Thyroid gland (tissue), 4 donors: ENCODE data around the gene SLC41A1.

Experiments
- POLR2A ChIP-seq, 2 donors: fragments of 450-650 bp; IDR thresholded peaks; one replicate each; pipeline ENCODE4 v1.6.1; 2017; ENCODE audit warnings: antibody characterized with exemption in 2 of 2, mild to moderate bottlenecking in 2 of 2, moderate library complexity in 1 of 2
- TF ChIP-seq, protein P1 (sequence below), 6 experiments: fragments of 200-600 bp in 3 of 6; fragments of 450-650 bp in 3 of 6; sonication (generic) in 3 of 6; IDR thresholded peaks; one replicate each; pipeline ENCODE4 v1.5.1; 2016 to 2019; ENCODE audit warnings: antibody characterized with exemption in 6 of 6, mild to moderate bottlenecking in 2 of 6, inconsistent platforms in 1 of 6, moderate library complexity in 1 of 6

DNA sequence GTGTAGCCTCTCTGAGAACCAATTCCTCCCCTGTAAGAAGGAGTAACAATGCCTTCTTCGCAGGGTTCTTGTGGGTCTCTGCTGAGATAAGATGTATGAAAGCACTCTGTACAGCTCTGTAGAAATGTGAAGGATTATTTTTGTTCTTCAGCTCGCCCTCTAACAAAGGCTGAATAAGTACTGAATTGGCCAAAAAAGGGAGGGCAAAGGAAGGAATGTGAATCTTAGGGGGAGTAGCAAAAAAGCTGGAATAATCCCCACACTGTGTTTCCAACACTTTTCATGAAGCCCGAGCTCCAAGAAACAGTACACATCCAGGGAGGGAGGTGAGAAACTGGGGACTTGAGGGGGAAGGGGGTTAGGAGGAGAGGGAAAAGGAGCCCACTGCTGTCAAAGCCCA lies 14.0 kb upstream of the SLC41A1 start:
- TF ChIP-seq, protein P1, sequence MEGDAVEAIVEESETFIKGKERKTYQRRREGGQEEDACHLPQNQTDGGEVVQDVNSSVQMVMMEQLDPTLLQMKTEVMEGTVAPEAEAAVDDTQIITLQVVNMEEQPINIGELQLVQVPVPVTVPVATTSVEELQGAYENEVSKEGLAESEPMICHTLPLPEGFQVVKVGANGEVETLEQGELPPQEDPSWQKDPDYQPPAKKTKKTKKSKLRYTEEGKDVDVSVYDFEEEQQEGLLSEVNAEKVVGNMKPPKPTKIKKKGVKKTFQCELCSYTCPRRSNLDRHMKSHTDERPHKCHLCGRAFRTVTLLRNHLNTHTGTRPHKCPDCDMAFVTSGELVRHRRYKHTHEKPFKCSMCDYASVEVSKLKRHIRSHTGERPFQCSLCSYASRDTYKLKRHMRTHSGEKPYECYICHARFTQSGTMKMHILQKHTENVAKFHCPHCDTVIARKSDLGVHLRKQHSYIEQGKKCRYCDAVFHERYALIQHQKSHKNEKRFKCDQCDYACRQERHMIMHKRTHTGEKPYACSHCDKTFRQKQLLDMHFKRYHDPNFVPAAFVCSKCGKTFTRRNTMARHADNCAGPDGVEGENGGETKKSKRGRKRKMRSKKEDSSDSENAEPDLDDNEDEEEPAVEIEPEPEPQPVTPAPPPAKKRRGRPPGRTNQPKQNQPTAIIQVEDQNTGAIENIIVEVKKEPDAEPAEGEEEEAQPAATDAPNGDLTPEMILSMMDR (IDR thresholded peaks at IDR 0.05) = no peak
- TF ChIP-seq POLR2A (IDR thresholded peaks at IDR 0.05) = no peak
